Gastrocnemius medialis (tissue), 4 donors: ENCODE results near the gene RAD54L. TPM values are rescaled to one million over a fixed set of nuclear protein-coding genes. Genes with fewer than 3 reads are reported as not detected.

Experiments
- total RNA-seq, 4 donors: library from RNA; depleted of rRNA; stranded (reverse); fragments of >200 nt; gene quantifications; one replicate each; pipeline versions ENCODE4 v1.1.0 to v1.2.3, GENCODE V29; 2016

Gene RAD54L
- total RNA-seq, 4 donors from 2014 or later: 1.1 TPM; not detected in 3

Other genes with a start within 250 kb of the RAD54L start
- 10 to 100 TPM; 12.1 to 23.8 (median 15.9) TPM for gene PIK3R3, start 115.1 kb upstream of the RAD54L start, total RNA-seq
- gene TSPAN1, start 72.7 kb upstream of the RAD54L start, total RNA-seq: 10 to 100 TPM in 1 of 4 donors, 1 to 10 TPM in 2, under 1 TPM in 1; 0.88 to 10.7 (median 6.0) TPM
- gene P3R3URF, start 71.3 kb upstream of the RAD54L start, total RNA-seq: not detected
- gene POMGNT1, start 49.3 kb upstream of the RAD54L start, total RNA-seq: 100 to 1,000 TPM in 1 of 4 donors, 10 to 100 TPM in 3; 66.2 to 107 (median 92.2) TPM
- gene LURAP1, start 44.4 kb upstream of the RAD54L start, total RNA-seq: 1 to 10 TPM in 1 of 4 donors, under 1 TPM in 2, not detected in 1; 0.39 to 1.9 (median 0.47) TPM
- 10 to 100 TPM; 76.3 to 99.2 (median 77.9) TPM for gene LRRC41, start 55.9 kb downstream of the RAD54L start, total RNA-seq
- 100 to 1,000 TPM; 415 to 695 (median 493) TPM for gene UQCRH, start 55.9 kb downstream of the RAD54L start, total RNA-seq
- gene NSUN4, start 93.0 kb downstream of the RAD54L start, total RNA-seq: 10 to 100 TPM; 15.5 to 22.5 (median 20.8) TPM
- 10 to 100 TPM in 1 of 4 donors, 1 to 10 TPM in 3; 5.2 to 15.6 (median 7.3) TPM for gene FAAH, start 146.6 kb downstream of the RAD54L start, total RNA-seq
- not detected for gene DMBX1, start 242.1 kb downstream of the RAD54L start, total RNA-seq